SK-N-SH (cell line): ENCODE measurements around the gene CRELD2. TPM values are rescaled to one million over a fixed set of nuclear protein-coding genes. Genes with fewer than 3 reads are reported as not detected.

ENCODE experiments used
- CTCF ChIA-PET: fragments of 300-600, 350-600 bp; formaldehyde crosslinking; extraction: SDS; loops from one replicate; lab custom pipeline; 2021; lab: Yijun Ruan, JAX
- POLR2A ChIA-PET: fragments of 350-600 bp; sonication (Branson Sonifier 250); formaldehyde crosslinking; extraction: SDS; loops from one replicate; lab custom pipeline; 2020; ENCODE audit warnings: antibody characterized with exemption, inconsistent platforms; lab: Yijun Ruan, JAX
- DNase-seq: peaks from one replicate; pipeline ENCODE4 v3.0.0; 2012
- H2AFZ ChIP-seq: fragments of 200-600 bp; sonication (generic); 2 replicates; pipeline ENCODE4 v1.8.1; 2016; ENCODE audit warnings: antibody characterized with exemption, mild to moderate bottlenecking, low read depth
- H3F3A ChIP-seq: fragments of 200-600 bp; sonication (generic); replicated peaks from 2 replicates; pipeline ENCODE3; 2016; ENCODE audit warnings: antibody characterized with exemption, mild to moderate bottlenecking; ENCODE audit not compliant: insufficient read depth
- H3K27ac ChIP-seq, 2 experiments: fragments of 200-500 bp in 1 of 2; fragments of 200-600 bp in 1 of 2; sonication (Bioruptor generic) in 1 of 2; sonication (generic), shearing (Covaris generic) in 1 of 2; 2 replicates each; pipeline versions ENCODE4 v1.5.1 to v1.6.1; 2014 to 2016; ENCODE audit warnings: low read depth in 2 of 2, inconsistent platforms in 1 of 2, low read length in 1 of 2, mild to moderate bottlenecking in 1 of 2, mixed read lengths in 1 of 2
- H3K27me3 ChIP-seq: fragments of 200-600 bp; sonication (generic), shearing (Covaris generic); 2 replicates; pipeline ENCODE4 v1.6.1; 2016; ENCODE audit warnings: mixed run types; ENCODE audit not compliant: insufficient read depth
- H3K36me3 ChIP-seq, 2 experiments: fragments of 200-500 bp in 1 of 2; fragments of 200-600 bp in 1 of 2; sonication (Bioruptor generic) in 1 of 2; sonication (generic) in 1 of 2; replicated peaks in 1 of 2; 2 replicates each; pipeline versions ENCODE3 to v1.5.1; 2014 to 2016; ENCODE audit warnings: low read length in 1 of 2, mild to moderate bottlenecking in 1 of 2; ENCODE audit not compliant: insufficient read depth in 2 of 2, control insufficient read depth in 1 of 2
- H3K4me1 ChIP-seq, 2 experiments: fragments of 200-500 bp in 1 of 2; fragments of 200-600 bp in 1 of 2; sonication (Bioruptor generic) in 1 of 2; sonication (generic), shearing (Covaris generic) in 1 of 2; 2 replicates each; pipeline versions ENCODE4 v1.5.1 to v1.6.1; 2014 to 2016; ENCODE audit warnings: low read depth in 1 of 2, low read length in 1 of 2, mixed run types in 1 of 2; ENCODE audit not compliant: insufficient read depth in 2 of 2, control insufficient read depth in 1 of 2
- H3K4me2 ChIP-seq: fragments of 200-600 bp; sonication (generic), shearing (Covaris generic); 2 replicates; pipeline ENCODE4 v1.6.1; 2017; ENCODE audit warnings: mixed run types
- H3K4me3 ChIP-seq, 2 experiments: fragments of 200-500 bp in 1 of 2; fragments of 200-600 bp in 1 of 2; sonication (Bioruptor generic) in 1 of 2; sonication (generic), shearing (Covaris generic) in 1 of 2; 2 replicates each; pipeline versions ENCODE4 v1.5.1 to v1.8.1; 2014 to 2016; ENCODE audit warnings: low read depth in 2 of 2, inconsistent platforms in 1 of 2, low read length in 1 of 2, mild to moderate bottlenecking in 1 of 2, mixed read lengths in 1 of 2, moderate library complexity in 1 of 2
- H3K79me2 ChIP-seq: fragments of 200-600 bp; sonication (generic); 2 replicates; pipeline ENCODE4 v1.8.1; 2017; ENCODE audit warnings: mild to moderate bottlenecking; ENCODE audit not compliant: insufficient read depth
- H3K9ac ChIP-seq: fragments of 200-600 bp; sonication (generic); 2 replicates; pipeline ENCODE4 v1.6.1; 2017; ENCODE audit warnings: mixed run types
- H3K9me2 ChIP-seq: fragments of 200-600 bp; sonication (generic); 2 replicates; pipeline ENCODE4 v1.6.1; 2017; ENCODE audit warnings: mixed run types
- H3K9me3 ChIP-seq: fragments of 200-600 bp; sonication (generic); 2 replicates; pipeline ENCODE4 v1.6.1; 2017; ENCODE audit warnings: mixed run types, mild to moderate bottlenecking, moderate library complexity
- H4K20me1 ChIP-seq: fragments of 200-600 bp; sonication (generic); 2 replicates; pipeline ENCODE4 v1.6.1; 2017; ENCODE audit warnings: mild to moderate bottlenecking, mixed run types; ENCODE audit not compliant: insufficient read depth
- EZH2phosphoT487 ChIP-seq: fragments of 200-600 bp; sonication (generic); IDR thresholded peaks from 2 replicates; pipeline ENCODE4 v1.6.1; 2017; ENCODE audit warnings: low read depth, mixed run types, mild to moderate bottlenecking, antibody characterized with exemption, moderate library complexity, borderline replicate concordance
- FOXM1 ChIP-seq: IDR thresholded peaks from 2 replicates; pipeline ENCODE4 v1.4.0; 2012; ENCODE audit warnings: low read depth, mild to moderate bottlenecking
- GABPA ChIP-seq: IDR thresholded peaks from 2 replicates; pipeline ENCODE4 v1.4.0; 2012; ENCODE audit warnings: low read depth, mild to moderate bottlenecking
- GATA2 ChIP-seq: sonication (generic); formaldehyde crosslinking; IDR thresholded peaks from 2 replicates; pipeline ENCODE4 v1.5.0; 2020; ENCODE audit warnings: mild to moderate bottlenecking, missing genetic modification reagents
- MEF2A ChIP-seq: IDR thresholded peaks from 2 replicates; pipeline ENCODE4 v1.4.0; 2012; ENCODE audit warnings: low read depth, borderline replicate concordance
- MXI1 ChIP-seq: IDR thresholded peaks from 2 replicates; pipeline ENCODE4 v1.6.1; 2012; ENCODE audit warnings: mild to moderate bottlenecking, low read depth, low read length, improper control_type of control experiment
- NFIC ChIP-seq: IDR thresholded peaks from 2 replicates; pipeline ENCODE4 v1.4.0; 2012; ENCODE audit warnings: borderline replicate concordance
- NRF1 ChIP-seq: IDR thresholded peaks from 2 replicates; pipeline ENCODE4 v1.6.1; 2012; ENCODE audit warnings: low read depth, mild to moderate bottlenecking, low read length
- POLR2AphosphoS5 ChIP-seq: IDR thresholded peaks from 2 replicates; pipeline ENCODE4 v1.6.1; 2012; ENCODE audit warnings: low read depth, low read length
- RAD21 ChIP-seq: IDR thresholded peaks from 2 replicates; pipeline ENCODE4 v1.6.1; 2012; ENCODE audit warnings: mild to moderate bottlenecking, low read length
- SIN3A ChIP-seq: IDR thresholded peaks from 2 replicates; pipeline ENCODE4 v1.6.1; 2012; ENCODE audit warnings: low read depth, mild to moderate bottlenecking, low read length, moderate library complexity, borderline replicate concordance
- TCF12 ChIP-seq: IDR thresholded peaks from 2 replicates; pipeline ENCODE4 v1.4.0; 2012
- TEAD4 ChIP-seq: IDR thresholded peaks from 2 replicates; pipeline ENCODE4 v1.4.0; 2012; ENCODE audit warnings: mild to moderate bottlenecking, borderline replicate concordance; ENCODE audit not compliant: insufficient read depth
- YY1 ChIP-seq: IDR thresholded peaks from 2 replicates; pipeline ENCODE4 v1.4.0; 2012; ENCODE audit warnings: low read depth, mild to moderate bottlenecking
- WGBS: methylation state at CpG from one replicate; pipeline ENCODE4 v1.1.6; 2017; ENCODE audit warnings: low lambda C conversion rate; 5-methylcytosine and 5-hydroxymethylcytosine counted together
- polyA plus RNA-seq, 3 experiments: library from polyadenylated mRNA; depleted of rRNA; stranded (reverse); fragments of >200 nt; gene quantifications; 2 replicates each; pipeline ENCODE4 v1.2.3, GENCODE V29; 2012
- TF ChIP-seq, protein P1 (sequence below): IDR thresholded peaks from 2 replicates; pipeline ENCODE4; 2012
- TF ChIP-seq, protein P2 (sequence below): IDR thresholded peaks from 2 replicates; pipeline ENCODE4 v1.4.0; 2012; ENCODE audit warnings: low read depth, borderline replicate concordance
- TF ChIP-seq, protein P3 (sequence below): IDR thresholded peaks from 2 replicates; pipeline ENCODE4 v1.4.0; 2012; ENCODE audit warnings: low read depth
- TF ChIP-seq, protein P4 (sequence below): IDR thresholded peaks from 2 replicates; pipeline ENCODE4 v1.6.1; 2012; ENCODE audit warnings: mild to moderate bottlenecking, low read depth, low read length, moderate library complexity

Gene CRELD2
- polyA plus RNA-seq, 1 of the 3 experiments (the other 2 are of a cell fraction), result 113 TPM

DNA sequence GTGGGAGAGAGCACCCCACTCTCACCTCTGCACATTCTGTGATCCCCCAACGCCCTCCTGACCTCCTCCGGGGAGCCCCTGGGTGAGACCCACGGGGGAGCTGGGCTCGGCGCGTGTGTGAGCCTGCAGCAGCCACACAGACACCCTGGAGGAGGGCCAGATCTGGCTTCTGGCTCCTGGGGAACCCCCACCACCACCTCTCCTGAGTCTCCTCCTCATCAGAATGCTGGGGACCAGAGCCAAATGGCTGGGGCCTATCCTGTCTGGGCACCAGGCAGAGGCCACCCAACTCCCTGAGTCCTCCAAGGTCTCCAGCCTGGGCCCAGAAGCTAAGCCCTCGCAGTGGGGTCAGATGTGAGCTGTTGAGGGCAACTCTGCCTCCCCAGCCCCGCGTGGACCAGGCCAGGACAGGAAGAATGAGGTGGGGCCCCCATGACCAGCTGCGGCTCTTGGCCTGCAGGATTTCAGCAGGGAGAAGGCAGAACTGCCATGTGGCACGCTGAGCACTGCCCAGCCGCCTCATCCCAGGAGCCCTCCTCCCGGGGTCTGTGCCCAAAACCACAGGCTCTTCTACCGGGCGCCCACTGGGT lies 36.7 kb downstream of the CRELD2 start:
- Histone ChIP-seq H3K9ac (no peak overlapping the region), H3K4me2 (no peak overlapping the region), H3K27me3 (no peaks in the 10 kb centered on the region), H3K36me3 (no peaks in the 10 kb centered on the region), H4K20me1 (no peaks in the 10 kb centered on the region), H3F3A (no peaks in the 10 kb centered on the region), H3K9me3 (no peaks in the 10 kb centered on the region), H3K27ac (peak overlapping the region in 1 of 2 experiments; percentile 69; a peak in 2 of 4 replicates), H3K9me2 (no peaks in the 10 kb centered on the region), H3K4me1 (peaks cover 18 to 47% of the 10 kb centered on the region in 2 experiments; a peak in 3 of 4 replicates), H3K4me3 (no peak overlapping the region), H2AFZ (no peak overlapping the region), H3K79me2 (no peaks in the 10 kb centered on the region)
- CTCF ChIA-PET, result interaction anchor here (1.3 to 1.4 kb wide), 3 partner anchors 12 to 235 kb away, joined by 3 read pairs; no protein-coding TSS in a partner anchor
- DNase-seq, result no peak
- POLR2A ChIA-PET, result no interaction called here
- TF ChIP-seq SIN3A (no peak), MXI1 (no peak), NRF1 (no peak), TEAD4 (no peak), GABPA (no peak), POLR2AphosphoS5 (no peak), YY1 (no peak), MEF2A (no peak), GATA2 (CRISPR knock-in tag) (no peak), TCF12 (no peak), EZH2phosphoT487 (no peak)
- TF ChIP-seq, protein P1, sequence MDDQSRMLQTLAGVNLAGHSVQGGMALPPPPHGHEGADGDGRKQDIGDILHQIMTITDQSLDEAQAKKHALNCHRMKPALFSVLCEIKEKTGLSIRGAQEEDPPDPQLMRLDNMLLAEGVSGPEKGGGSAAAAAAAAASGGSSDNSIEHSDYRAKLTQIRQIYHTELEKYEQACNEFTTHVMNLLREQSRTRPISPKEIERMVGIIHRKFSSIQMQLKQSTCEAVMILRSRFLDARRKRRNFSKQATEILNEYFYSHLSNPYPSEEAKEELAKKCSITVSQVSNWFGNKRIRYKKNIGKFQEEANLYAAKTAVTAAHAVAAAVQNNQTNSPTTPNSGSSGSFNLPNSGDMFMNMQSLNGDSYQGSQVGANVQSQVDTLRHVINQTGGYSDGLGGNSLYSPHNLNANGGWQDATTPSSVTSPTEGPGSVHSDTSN, result no peak
- TF ChIP-seq, protein P2, sequence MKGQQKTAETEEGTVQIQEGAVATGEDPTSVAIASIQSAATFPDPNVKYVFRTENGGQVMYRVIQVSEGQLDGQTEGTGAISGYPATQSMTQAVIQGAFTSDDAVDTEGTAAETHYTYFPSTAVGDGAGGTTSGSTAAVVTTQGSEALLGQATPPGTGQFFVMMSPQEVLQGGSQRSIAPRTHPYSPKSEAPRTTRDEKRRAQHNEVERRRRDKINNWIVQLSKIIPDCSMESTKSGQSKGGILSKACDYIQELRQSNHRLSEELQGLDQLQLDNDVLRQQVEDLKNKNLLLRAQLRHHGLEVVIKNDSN, result no peak
- TF ChIP-seq, protein P3, sequence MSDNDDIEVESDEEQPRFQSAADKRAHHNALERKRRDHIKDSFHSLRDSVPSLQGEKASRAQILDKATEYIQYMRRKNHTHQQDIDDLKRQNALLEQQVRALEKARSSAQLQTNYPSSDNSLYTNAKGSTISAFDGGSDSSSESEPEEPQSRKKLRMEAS, result no peak
- 88% methylated on average over 13 of the region's 15 CpGs for WGBS

DNA sequence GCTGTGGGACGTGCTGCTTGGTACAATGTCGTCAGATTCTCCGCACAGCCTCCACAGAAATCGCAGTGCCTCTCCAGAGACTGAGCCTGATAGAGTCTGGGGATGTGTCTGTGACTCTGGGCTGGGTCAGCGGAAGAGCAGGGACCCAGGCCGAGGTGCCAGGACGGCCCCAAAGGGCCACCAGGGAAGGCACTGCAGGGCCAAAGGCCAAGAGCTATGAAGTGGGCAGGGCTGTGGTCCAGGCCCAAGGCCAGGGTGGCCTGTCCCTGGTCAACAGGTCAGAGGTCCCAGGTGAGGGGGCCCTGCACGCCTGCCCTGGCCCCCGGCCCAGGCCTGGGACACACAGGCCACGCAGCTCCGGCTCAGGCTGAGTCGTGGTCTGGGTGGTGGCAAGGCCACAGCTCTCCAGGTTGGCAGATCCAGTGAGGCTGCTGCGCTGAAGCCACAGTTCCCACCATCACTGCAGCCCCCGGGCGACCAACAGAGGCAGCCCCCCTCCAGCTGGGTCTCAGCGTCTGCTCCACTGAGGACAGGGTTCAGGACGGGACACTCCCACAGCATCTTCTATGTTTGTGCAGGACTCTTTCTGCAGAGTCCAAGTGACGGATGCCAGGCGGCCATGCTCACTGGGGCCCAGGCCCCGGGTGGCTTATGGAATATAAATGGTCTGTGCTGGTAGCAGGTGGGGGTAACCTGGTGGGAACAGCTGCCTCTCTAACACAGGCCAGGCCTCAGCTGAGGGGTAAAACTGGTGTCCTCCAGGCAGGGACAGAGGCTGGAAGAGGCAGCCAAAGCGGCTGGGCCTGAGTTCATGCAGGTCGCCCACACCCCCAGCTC lies 37.4 kb downstream of the CRELD2 start:
- no peaks in the 10 kb centered on the region for H3F3A ChIP-seq
- 86% methylated on average over 5 of the region's 22 CpGs for WGBS
- H3K4me2 ChIP-seq, result no peak overlapping the region
- H3K9ac ChIP-seq, result no peak overlapping the region
- no peaks in the 10 kb centered on the region for H3K79me2 ChIP-seq
- no peak for DNase-seq
- no peaks in the 10 kb centered on the region for H3K36me3 ChIP-seq
- POLR2A ChIA-PET, result no interaction called here
- no peak overlapping the region for H3K4me3 ChIP-seq
- H4K20me1 ChIP-seq, result no peaks in the 10 kb centered on the region
- H3K27ac ChIP-seq, result peak overlapping the region in 1 of 2 experiments; percentile 69; a peak in 1 of 4 replicates
- H3K9me3 ChIP-seq, result no peaks in the 10 kb centered on the region
- H3K27me3 ChIP-seq, result no peaks in the 10 kb centered on the region
- CTCF ChIA-PET, result interaction anchor here (1.3 to 1.4 kb wide), 2 partner anchors 13 to 235 kb away, joined by 3 read pairs; no protein-coding TSS in a partner anchor
- H3K4me1 ChIP-seq, result peaks cover 18 to 47% of the 10 kb centered on the region in 2 experiments; a peak in 3 of 4 replicates
- no peak overlapping the region for H2AFZ ChIP-seq
- H3K9me2 ChIP-seq, result no peaks in the 10 kb centered on the region
- TF ChIP-seq, protein P4, sequence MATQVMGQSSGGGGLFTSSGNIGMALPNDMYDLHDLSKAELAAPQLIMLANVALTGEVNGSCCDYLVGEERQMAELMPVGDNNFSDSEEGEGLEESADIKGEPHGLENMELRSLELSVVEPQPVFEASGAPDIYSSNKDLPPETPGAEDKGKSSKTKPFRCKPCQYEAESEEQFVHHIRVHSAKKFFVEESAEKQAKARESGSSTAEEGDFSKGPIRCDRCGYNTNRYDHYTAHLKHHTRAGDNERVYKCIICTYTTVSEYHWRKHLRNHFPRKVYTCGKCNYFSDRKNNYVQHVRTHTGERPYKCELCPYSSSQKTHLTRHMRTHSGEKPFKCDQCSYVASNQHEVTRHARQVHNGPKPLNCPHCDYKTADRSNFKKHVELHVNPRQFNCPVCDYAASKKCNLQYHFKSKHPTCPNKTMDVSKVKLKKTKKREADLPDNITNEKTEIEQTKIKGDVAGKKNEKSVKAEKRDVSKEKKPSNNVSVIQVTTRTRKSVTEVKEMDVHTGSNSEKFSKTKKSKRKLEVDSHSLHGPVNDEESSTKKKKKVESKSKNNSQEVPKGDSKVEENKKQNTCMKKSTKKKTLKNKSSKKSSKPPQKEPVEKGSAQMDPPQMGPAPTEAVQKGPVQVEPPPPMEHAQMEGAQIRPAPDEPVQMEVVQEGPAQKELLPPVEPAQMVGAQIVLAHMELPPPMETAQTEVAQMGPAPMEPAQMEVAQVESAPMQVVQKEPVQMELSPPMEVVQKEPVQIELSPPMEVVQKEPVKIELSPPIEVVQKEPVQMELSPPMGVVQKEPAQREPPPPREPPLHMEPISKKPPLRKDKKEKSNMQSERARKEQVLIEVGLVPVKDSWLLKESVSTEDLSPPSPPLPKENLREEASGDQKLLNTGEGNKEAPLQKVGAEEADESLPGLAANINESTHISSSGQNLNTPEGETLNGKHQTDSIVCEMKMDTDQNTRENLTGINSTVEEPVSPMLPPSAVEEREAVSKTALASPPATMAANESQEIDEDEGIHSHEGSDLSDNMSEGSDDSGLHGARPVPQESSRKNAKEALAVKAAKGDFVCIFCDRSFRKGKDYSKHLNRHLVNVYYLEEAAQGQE, result no peak
- TF ChIP-seq YY1 (no peak), NRF1 (no peak), RAD21 (no peak), EZH2phosphoT487 (no peak), NFIC (no peak), MXI1 (no peak), TCF12 (no peak), FOXM1 (no peak), TEAD4 (no peak)
- TF ChIP-seq, protein P3, result no peak
- TF ChIP-seq, protein P1, result no peak
